Trophoblast cell (in vitro differentiated cells and primary cell): ENCODE data around the gene MS4A10.
A peak's percentile ranks its signal among the peaks of the same experiment; 100 is the strongest.

Experiments used
- DNase-seq, 2 donors: peaks; one replicate each; pipeline ENCODE4 v3.0.0-alpha.2; 2016
- H2AFZ ChIP-seq: 2 replicates; pipeline ENCODE4 v1.6.1; 2013; ENCODE audit warnings: low read length, moderate library complexity, mild to moderate bottlenecking; ENCODE audit not compliant: insufficient read depth, poor library complexity
- H2AK5ac ChIP-seq: 2 replicates; pipeline ENCODE4 v1.6.1; 2013; ENCODE audit warnings: mild to moderate bottlenecking, low read length
- H2BK120ac ChIP-seq: 2 replicates; pipeline ENCODE4 v1.6.1; 2013; ENCODE audit warnings: low read length, mild to moderate bottlenecking, moderate library complexity; ENCODE audit not compliant: insufficient read depth, poor library complexity
- H2BK12ac ChIP-seq: 2 replicates; pipeline ENCODE4 v1.6.1; 2013; ENCODE audit warnings: mild to moderate bottlenecking, low read length, moderate library complexity
- H2BK5ac ChIP-seq: 2 replicates; pipeline ENCODE4 v1.6.1; 2013; ENCODE audit warnings: low read length, low read depth, moderate library complexity, mild to moderate bottlenecking; ENCODE audit not compliant: poor library complexity
- H3K14ac ChIP-seq: 2 replicates; pipeline ENCODE4 v1.6.1; 2013; ENCODE audit warnings: mild to moderate bottlenecking, low read length
- H3K18ac ChIP-seq: 2 replicates; pipeline ENCODE4 v1.6.1; 2013; ENCODE audit warnings: mild to moderate bottlenecking, low read length
- H3K23ac ChIP-seq: 2 replicates; pipeline ENCODE4 v1.6.1; 2013; ENCODE audit warnings: low read length
- H3K27ac ChIP-seq: 2 replicates; pipeline ENCODE4 v1.5.1; 2013; ENCODE audit warnings: low read depth, mild to moderate bottlenecking, inconsistent platforms, low read length, moderate library complexity
- H3K27me3 ChIP-seq: 2 replicates; pipeline ENCODE4 v1.6.1; 2013; ENCODE audit warnings: inconsistent platforms, mild to moderate bottlenecking, low read length, moderate library complexity; ENCODE audit not compliant: insufficient read depth
- H3K36me3 ChIP-seq, 2 experiments: 1 replicate in 1 of 2; 2 replicates in 1 of 2; pipeline ENCODE4 v1.6.1; 2013; ENCODE audit warnings: low read length in 2 of 2, mild to moderate bottlenecking in 2 of 2, moderate library complexity in 1 of 2; ENCODE audit not compliant: insufficient read depth in 2 of 2, control insufficient read depth in 1 of 2
- H3K4ac ChIP-seq: 2 replicates; pipeline ENCODE4 v1.6.1; 2013; ENCODE audit warnings: low read depth, mild to moderate bottlenecking, low read length, moderate library complexity
- H3K4me1 ChIP-seq, 2 experiments: 1 replicate in 1 of 2; 2 replicates in 1 of 2; pipeline ENCODE4 v1.6.1; 2013; ENCODE audit warnings: low read length in 2 of 2, mild to moderate bottlenecking in 2 of 2, moderate library complexity in 1 of 2; ENCODE audit not compliant: insufficient read depth in 2 of 2, control insufficient read depth in 1 of 2
- H3K4me2 ChIP-seq: 2 replicates; pipeline ENCODE4 v1.6.1; 2013; ENCODE audit warnings: inconsistent platforms, mild to moderate bottlenecking, low read length, moderate library complexity
- H3K4me3 ChIP-seq: 2 replicates; pipeline ENCODE4 v1.5.1; 2013; ENCODE audit warnings: mild to moderate bottlenecking, low read depth, low read length, inconsistent platforms
- H3K79me1 ChIP-seq: one replicate; pipeline ENCODE4 v1.6.1; 2013; ENCODE audit warnings: low read length
- H3K79me2 ChIP-seq: 2 replicates; pipeline ENCODE4 v1.6.1; 2013; ENCODE audit warnings: low read length, mild to moderate bottlenecking; ENCODE audit not compliant: control insufficient read depth, insufficient read depth, poor library complexity
- H3K9ac ChIP-seq: 2 replicates; pipeline ENCODE4 v1.6.1; 2013; ENCODE audit warnings: mild to moderate bottlenecking, low read length
- H3K9me3 ChIP-seq: 2 replicates; pipeline ENCODE4 v1.6.1; 2013; ENCODE audit warnings: low read depth, mild to moderate bottlenecking, control low read depth, inconsistent platforms, low read length; ENCODE audit not compliant: insufficient read depth
- H4K12ac ChIP-seq: 2 replicates; pipeline ENCODE4 v1.6.1; 2013; ENCODE audit warnings: low read depth, mild to moderate bottlenecking, low read length, moderate library complexity
- H4K8ac ChIP-seq: 2 replicates; pipeline ENCODE4 v1.6.1; 2013; ENCODE audit warnings: low read depth, mild to moderate bottlenecking, low read length, moderate library complexity
- H4K91ac ChIP-seq: one replicate; pipeline ENCODE4 v1.6.1; 2013; ENCODE audit warnings: low read depth, mild to moderate bottlenecking, low read length, moderate library complexity
- WGBS: extraction: QIAGEN DNeasy Blood & Tissue Kit; methylation state at CpG from one replicate; pipeline ENCODE4 v1.1.7; 2013; ENCODE audit warnings: missing lambda C conversion rate; ENCODE audit not compliant: insufficient read length, insufficient coverage; ENCODE audit errors: extremely low coverage; 5-methylcytosine and 5-hydroxymethylcytosine counted together

The MS4A10 gene

DNA sequence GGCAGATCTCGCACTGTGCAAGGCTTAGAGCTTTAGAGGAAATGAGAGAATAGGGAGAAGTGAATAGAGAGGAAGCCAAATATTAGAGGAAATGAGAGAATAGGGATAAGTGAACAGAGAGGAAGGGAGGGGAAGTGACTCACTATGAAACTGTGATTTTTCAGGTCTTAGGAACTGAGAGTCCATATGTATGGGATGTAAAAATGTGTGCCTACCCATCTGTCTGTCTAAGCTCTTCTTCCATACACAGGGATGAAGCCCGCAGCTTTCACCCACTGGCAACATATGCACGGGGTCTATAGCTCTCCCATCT, 50.4 kb downstream of the MS4A10 start:
- no peaks in the 10 kb centered on the region for H3K9me3 ChIP-seq
- no peak overlapping the region for H4K91ac ChIP-seq
- no peak overlapping the region for H3K4me2 ChIP-seq
- no peaks in the 10 kb centered on the region for H3K27me3 ChIP-seq
- no peak overlapping the region for H3K14ac ChIP-seq
- H3K27ac ChIP-seq: no peak overlapping the region
- peaks cover 0 to 3% of the 10 kb centered on the region in 2 experiments for H3K4me1 ChIP-seq
- no CpG with 5 or more reads among the region's 3 CpGs for WGBS
- H2AFZ ChIP-seq: no peak overlapping the region
- no peak overlapping the region for H2BK12ac ChIP-seq
- no peak overlapping the region for H4K12ac ChIP-seq
- no peak overlapping the region for H2BK5ac ChIP-seq
- no peak overlapping the region for H3K9ac ChIP-seq
- H3K4me3 ChIP-seq: no peak overlapping the region
- no peak for DNase-seq
- no peak overlapping the region for H3K23ac ChIP-seq
- H3K18ac ChIP-seq: no peak overlapping the region
- H4K8ac ChIP-seq: no peak overlapping the region
- H3K36me3 ChIP-seq: no peaks in the 10 kb centered on the region
- no peak overlapping the region for H3K4ac ChIP-seq
- peaks cover 1% of the 10 kb centered on the region for H3K79me1 ChIP-seq
- H2BK120ac ChIP-seq: no peak overlapping the region
- no peaks in the 10 kb centered on the region for H3K79me2 ChIP-seq
- H2AK5ac ChIP-seq: no peak overlapping the region

DNA sequence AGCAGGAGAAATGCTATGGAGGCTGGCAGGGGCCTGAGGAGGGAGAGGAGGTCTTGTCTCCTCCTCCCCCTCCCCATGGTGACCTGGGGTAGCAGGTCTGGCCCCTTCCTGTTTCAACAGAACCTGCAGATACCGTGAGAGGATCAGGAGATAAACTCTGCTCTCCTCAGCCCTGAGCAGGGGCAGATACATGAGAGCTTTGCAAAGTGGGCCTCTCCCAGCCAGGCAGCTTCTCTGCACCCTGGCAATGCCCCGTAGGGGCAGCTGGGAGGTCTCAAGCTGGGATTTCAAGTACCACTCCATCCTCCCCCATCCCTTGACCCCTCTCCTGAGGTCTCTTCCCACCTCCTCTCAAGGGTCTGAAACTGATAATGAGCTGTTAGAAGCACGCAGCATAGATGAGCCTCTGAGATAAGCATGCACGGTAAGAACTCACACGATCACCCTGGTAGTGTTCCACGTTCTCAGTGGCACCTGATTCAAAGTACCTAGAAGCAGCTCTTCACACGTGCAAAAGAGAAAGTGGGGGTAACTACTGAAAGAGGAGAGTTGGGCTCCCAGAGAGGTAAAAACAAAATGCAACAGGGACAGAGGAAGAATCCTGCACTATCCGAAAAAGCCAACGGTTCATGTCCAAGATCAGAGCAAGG, 51.9 kb downstream of the MS4A10 start:
- Histone ChIP-seq H3K36me3 (no peaks in the 10 kb centered on the region), H4K8ac (no peak overlapping the region), H3K79me1 (peaks cover 6% of the 10 kb centered on the region), H3K18ac (no peak overlapping the region), H2AFZ (no peak overlapping the region), H3K79me2 (peaks cover under 1% of the 10 kb centered on the region), H3K4me3 (no peak overlapping the region), H3K4ac (no peak overlapping the region), H2BK5ac (no peak overlapping the region), H2AK5ac (no peak overlapping the region), H2BK12ac (no peak overlapping the region), H2BK120ac (no peak overlapping the region), H3K27ac (no peak overlapping the region), H3K23ac (no peak overlapping the region), H3K9ac (no peak overlapping the region), H3K27me3 (no peaks in the 10 kb centered on the region), H3K4me2 (no peak overlapping the region), H4K12ac (no peak overlapping the region), H4K91ac (no peak overlapping the region), H3K14ac (no peak overlapping the region), H3K9me3 (no peaks in the 10 kb centered on the region), H3K4me1 (peaks cover 0 to 10% of the 10 kb centered on the region in 2 experiments)
- no CpG with 5 or more reads among the region's 9 CpGs for WGBS
- no peak for DNase-seq

DNA sequence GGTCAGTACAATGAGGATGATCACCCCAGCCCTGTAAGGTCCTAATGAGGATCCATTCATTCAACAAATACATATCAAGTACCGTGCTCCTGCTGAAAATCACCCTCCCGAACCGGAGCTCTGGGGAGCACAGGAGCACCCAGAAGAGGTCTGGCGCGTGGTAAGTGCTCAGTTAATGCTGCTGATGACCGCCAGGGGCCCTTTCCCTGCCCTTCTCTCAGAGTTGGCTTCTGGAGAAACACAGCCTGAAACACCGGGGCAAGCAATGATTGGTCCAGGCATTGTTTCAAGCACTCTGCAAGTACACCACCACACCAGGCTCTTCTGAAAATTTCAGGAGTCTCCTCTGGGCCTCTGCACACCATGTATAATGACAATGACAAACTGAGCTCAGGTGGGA, 53.0 kb downstream of the MS4A10 start:
- H3K4me3 ChIP-seq: no peak overlapping the region
- peaks cover 11% of the 10 kb centered on the region for H3K79me1 ChIP-seq
- WGBS: no CpG with 5 or more reads among the region's 7 CpGs
- no peak overlapping the region for H3K4ac ChIP-seq
- H2AK5ac ChIP-seq: no peak overlapping the region
- H3K9me3 ChIP-seq: no peaks in the 10 kb centered on the region
- no peak overlapping the region for H2BK5ac ChIP-seq
- H2BK120ac ChIP-seq: no peak overlapping the region
- no peak overlapping the region for H4K91ac ChIP-seq
- H4K8ac ChIP-seq: no peak overlapping the region
- no peak for DNase-seq
- no peak overlapping the region for H3K18ac ChIP-seq
- H3K23ac ChIP-seq: no peak overlapping the region
- peaks cover 9% of the 10 kb centered on the region for H3K79me2 ChIP-seq
- no peak overlapping the region for H4K12ac ChIP-seq
- no peak overlapping the region for H2AFZ ChIP-seq
- no peak overlapping the region for H3K4me2 ChIP-seq
- H3K9ac ChIP-seq: no peak overlapping the region
- H3K27me3 ChIP-seq: no peaks in the 10 kb centered on the region
- peaks cover 0 to 14% of the 10 kb centered on the region in 2 experiments for H3K4me1 ChIP-seq
- no peaks in the 10 kb centered on the region for H3K36me3 ChIP-seq
- H3K27ac ChIP-seq: no peak overlapping the region
- H2BK12ac ChIP-seq: no peak overlapping the region
- H3K14ac ChIP-seq: no peak overlapping the region

DNA sequence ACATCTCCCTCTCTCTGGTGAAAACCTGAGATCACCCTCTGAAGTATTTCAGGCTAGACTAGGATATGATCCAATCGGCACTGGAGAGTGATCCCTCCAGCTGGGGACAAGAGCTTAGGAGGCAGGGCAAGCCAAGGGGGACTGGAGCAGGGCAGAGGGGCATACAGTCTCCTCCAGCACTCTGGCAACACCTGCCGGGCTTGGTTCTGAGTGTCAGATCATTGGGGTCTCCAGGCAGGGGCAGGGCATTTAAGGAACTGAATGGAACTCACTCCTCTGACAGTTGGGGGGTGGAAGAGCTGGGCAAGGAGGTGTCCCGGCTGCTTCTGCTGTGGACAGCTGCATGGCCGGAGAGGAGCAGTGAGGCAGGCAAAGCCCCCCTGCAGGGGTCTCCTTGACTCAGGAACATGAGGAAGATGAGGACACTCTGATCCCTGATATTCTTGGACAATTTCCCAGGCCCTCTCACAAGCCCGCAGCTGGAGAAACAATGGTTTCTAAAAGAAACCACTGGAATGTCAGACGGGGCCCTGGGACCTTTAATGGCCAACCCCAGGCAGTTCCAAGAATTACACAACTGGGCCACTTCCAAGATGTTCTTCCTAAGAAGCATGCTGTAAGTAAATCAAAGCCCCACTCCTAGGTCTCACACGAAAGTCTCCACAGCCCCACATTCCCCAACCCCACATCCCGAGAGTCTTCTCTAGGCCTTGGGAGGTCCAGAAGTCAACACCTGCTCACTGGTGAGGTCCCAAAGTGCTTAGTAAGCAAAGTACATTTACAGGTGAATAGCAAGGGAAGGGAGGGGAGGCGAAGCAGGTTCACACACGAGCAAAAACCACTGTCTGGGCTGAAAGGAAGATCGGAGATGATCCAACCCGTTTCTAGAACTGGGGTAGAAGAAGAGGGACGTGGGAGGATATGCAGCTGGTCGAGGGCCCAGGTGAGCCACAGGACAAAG, 55.6 kb downstream of the MS4A10 start:
- peak overlapping the region; percentile 72 for H4K8ac ChIP-seq
- H3K4ac ChIP-seq: peak overlapping the region; percentile 4
- peaks cover 9% of the 10 kb centered on the region for H3K79me2 ChIP-seq
- H4K91ac ChIP-seq: peak overlapping the region; percentile 70
- peak overlapping the region; percentile 29 for H2BK12ac ChIP-seq
- H4K12ac ChIP-seq: peak overlapping the region; percentile 51
- H2AK5ac ChIP-seq: peak overlapping the region; percentile 56
- no peak overlapping the region for H3K23ac ChIP-seq
- H2AFZ ChIP-seq: no peak overlapping the region
- WGBS: no CpG with 5 or more reads among the region's 14 CpGs
- no peak for DNase-seq
- no peaks in the 10 kb centered on the region for H3K36me3 ChIP-seq
- H2BK120ac ChIP-seq: peak overlapping the region; percentile 9
- peaks cover 11% of the 10 kb centered on the region for H3K79me1 ChIP-seq
- H3K27me3 ChIP-seq: no peaks in the 10 kb centered on the region
- no peaks in the 10 kb centered on the region for H3K9me3 ChIP-seq
- H3K4me3 ChIP-seq: no peak overlapping the region
- no peak overlapping the region for H3K9ac ChIP-seq
- H3K27ac ChIP-seq: peak overlapping the region; percentile 50
- H3K18ac ChIP-seq: no peak overlapping the region
- H3K4me2 ChIP-seq: no peak overlapping the region
- H2BK5ac ChIP-seq: no peak overlapping the region
- H3K14ac ChIP-seq: no peak overlapping the region
- H3K4me1 ChIP-seq: peaks cover 8 to 23% of the 10 kb centered on the region in 2 experiments
